SK-N-SH treated with all-trans-retinoic acid at 6 μM for 48 hours (cell line): Measurements from ENCODE around the gene NCK2.

Experiments used
- ATAC-seq: fragments of 200-7000 bp; cut with Tn5 transposase; 3 replicates; pipeline ENCODE4 v1.9.1; 2020; ENCODE audit warnings: mild to moderate bottlenecking, moderate library complexity
- BACH2 ChIP-seq: fragments of 250-450 bp; sonication (Bioruptor Pico); IDR thresholded peaks from 2 replicates; pipeline ENCODE4 v1.9.0; 2021; ENCODE audit warnings: mild to moderate bottlenecking, borderline replicate concordance
- CSRNP3 ChIP-seq: fragments of 250-450 bp; sonication (Bioruptor Pico); IDR thresholded peaks from 2 replicates; pipeline ENCODE4 v1.5.1; 2021; ENCODE audit warnings: mild to moderate bottlenecking, moderate library complexity
- GLIS3 ChIP-seq: fragments of 250-450 bp; sonication (Bioruptor Pico); IDR thresholded peaks from 2 replicates; pipeline ENCODE4 v1.5.0; 2020; ENCODE audit warnings: mild to moderate bottlenecking, moderate library complexity
- ISL1 ChIP-seq: fragments of 250-450 bp; sonication (Bioruptor Pico); IDR thresholded peaks from 2 replicates; pipeline ENCODE4 v2.1.2; 2022; ENCODE audit warnings: mild to moderate bottlenecking, moderate library complexity
- OSR1 ChIP-seq: fragments of 250-450 bp; sonication (Bioruptor Pico); IDR thresholded peaks from 2 replicates; pipeline ENCODE4 v1.8.0; 2022; ENCODE audit warnings: moderate library complexity, mild to moderate bottlenecking, inconsistent platforms
- PATZ1 ChIP-seq: fragments of 250-450 bp; sonication (Bioruptor Pico); IDR thresholded peaks from 2 replicates; pipeline ENCODE4 v1.8.0; 2020; ENCODE audit warnings: mild to moderate bottlenecking, moderate library complexity, borderline replicate concordance
- POU6F1 ChIP-seq: fragments of 250-450 bp; sonication (Bioruptor Pico); IDR thresholded peaks from 2 replicates; pipeline ENCODE4 v1.8.0; 2021; ENCODE audit warnings: low read depth, mild to moderate bottlenecking, moderate library complexity, borderline replicate concordance
- PPARA ChIP-seq: fragments of 250-450 bp; sonication (Bioruptor Pico); IDR thresholded peaks from 2 replicates; pipeline ENCODE4 v1.5.0; 2020; ENCODE audit warnings: mild to moderate bottlenecking, borderline replicate concordance
- RARB ChIP-seq: fragments of 250-450 bp; sonication (Bioruptor Pico); IDR thresholded peaks from 2 replicates; pipeline ENCODE4 v1.8.0; 2021; ENCODE audit warnings: mild to moderate bottlenecking, moderate library complexity
- TCF4 ChIP-seq: fragments of 250-450 bp; sonication (Bioruptor Pico); IDR thresholded peaks from 2 replicates; pipeline ENCODE4 v1.8.0; 2021; ENCODE audit warnings: mild to moderate bottlenecking, moderate library complexity, borderline replicate concordance
- TSHZ2 ChIP-seq: fragments of 250-450 bp; sonication (Bioruptor Pico); IDR thresholded peaks from 2 replicates; pipeline ENCODE4 v1.5.0; 2020; ENCODE audit warnings: mild to moderate bottlenecking, moderate library complexity
- ZC3H10 ChIP-seq: fragments of 250-450 bp; sonication (Bioruptor Pico); IDR thresholded peaks from 2 replicates; pipeline ENCODE4 v1.5.1; 2021; ENCODE audit warnings: mild to moderate bottlenecking, moderate library complexity
- ZFP3 ChIP-seq: fragments of 250-450 bp; sonication (Bioruptor Pico); IDR thresholded peaks from 2 replicates; pipeline ENCODE4 v1.5.0; 2020; ENCODE audit warnings: mild to moderate bottlenecking, moderate library complexity
- ZFP30 ChIP-seq: fragments of 450-650 bp; formaldehyde crosslinking; IDR thresholded peaks from 2 replicates; pipeline ENCODE4 v1.5.0; 2022; ENCODE audit warnings: mild to moderate bottlenecking, moderate library complexity
- ZNF565 ChIP-seq: fragments of 450-650 bp; formaldehyde crosslinking; conservative IDR thresholded peaks from 2 replicates; pipeline ENCODE4 v1.5.0; 2020; ENCODE audit warnings: low read depth, mild to moderate bottlenecking, moderate library complexity
- ZNF70 ChIP-seq: fragments of 450-650 bp; formaldehyde crosslinking; IDR thresholded peaks from 2 replicates; pipeline ENCODE4 v1.5.0; 2020; ENCODE audit warnings: mild to moderate bottlenecking, moderate library complexity
- TF ChIP-seq, protein P1 (sequence below): fragments of 250-450 bp; sonication (Bioruptor Pico); IDR thresholded peaks from 2 replicates; pipeline ENCODE4 v1.5.1; 2020; ENCODE audit warnings: low read depth, mild to moderate bottlenecking, moderate library complexity

The NCK2 gene

DNA sequence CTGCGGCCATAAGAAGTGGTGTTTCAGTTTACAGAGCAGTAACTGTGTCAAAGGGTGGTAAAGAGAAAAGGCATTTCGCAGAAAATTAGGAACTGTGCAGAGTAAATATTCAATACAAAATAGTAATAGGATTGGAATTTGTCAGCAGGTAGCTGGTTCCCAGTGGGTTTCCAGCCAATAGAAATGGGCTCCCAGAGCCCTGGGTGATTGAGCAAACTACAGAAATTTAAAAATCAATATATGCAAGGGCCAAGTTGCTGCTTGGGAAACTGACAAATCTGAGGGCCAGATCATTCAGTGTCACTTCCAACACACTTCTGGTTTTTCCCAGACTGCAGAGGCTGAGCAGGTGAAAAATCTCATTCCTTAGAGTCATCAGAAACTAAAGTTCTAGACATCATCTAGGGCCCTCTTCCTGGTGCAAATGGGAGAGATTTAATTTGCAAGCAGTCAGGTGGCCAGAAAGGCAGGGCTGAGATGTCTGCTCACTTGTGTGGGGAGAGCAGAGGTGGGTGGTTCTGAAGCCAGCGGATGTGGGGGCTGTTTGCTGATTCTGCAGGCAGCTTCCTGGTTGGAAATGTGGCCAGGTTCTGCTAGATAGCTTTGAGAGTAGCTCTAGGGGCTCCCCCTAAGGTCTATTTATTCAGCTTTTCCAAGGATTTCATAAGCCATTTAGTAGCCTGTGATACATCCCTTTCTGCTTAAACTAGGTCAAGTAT is 182.4 kb downstream of the NCK2 start:
- ATAC-seq, result no peak
- TF ChIP-seq ZNF565 (CRISPR knock-in tag), result no peak
- TF ChIP-seq ZFP3 (CRISPR knock-in tag), result no peak
- TF ChIP-seq TSHZ2 (CRISPR knock-in tag), result no peak
- no peak for TF ChIP-seq GLIS3 (CRISPR knock-in tag)
- TF ChIP-seq ZNF70 (CRISPR knock-in tag), result no peak
- TF ChIP-seq ZC3H10 (CRISPR knock-in tag), result no peak
- TF ChIP-seq RARB, result no peak
- no peak for TF ChIP-seq TCF4 (CRISPR knock-in tag)
- TF ChIP-seq ISL1, result no peak
- no peak for TF ChIP-seq ZFP30 (CRISPR knock-in tag)
- TF ChIP-seq PATZ1 (CRISPR knock-in tag), result no peak
- TF ChIP-seq, protein P1, sequence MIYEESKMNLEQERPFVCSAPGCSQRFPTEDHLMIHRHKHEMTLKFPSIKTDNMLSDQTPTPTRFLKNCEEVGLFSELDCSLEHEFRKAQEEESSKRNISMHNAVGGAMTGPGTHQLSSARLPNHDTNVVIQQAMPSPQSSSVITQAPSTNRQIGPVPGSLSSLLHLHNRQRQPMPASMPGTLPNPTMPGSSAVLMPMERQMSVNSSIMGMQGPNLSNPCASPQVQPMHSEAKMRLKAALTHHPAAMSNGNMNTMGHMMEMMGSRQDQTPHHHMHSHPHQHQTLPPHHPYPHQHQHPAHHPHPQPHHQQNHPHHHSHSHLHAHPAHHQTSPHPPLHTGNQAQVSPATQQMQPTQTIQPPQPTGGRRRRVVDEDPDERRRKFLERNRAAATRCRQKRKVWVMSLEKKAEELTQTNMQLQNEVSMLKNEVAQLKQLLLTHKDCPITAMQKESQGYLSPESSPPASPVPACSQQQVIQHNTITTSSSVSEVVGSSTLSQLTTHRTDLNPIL (CRISPR knock-in tag), result no peak
- TF ChIP-seq PPARA, result no peak
- no peak for TF ChIP-seq CSRNP3 (CRISPR knock-in tag)
- TF ChIP-seq POU6F1 (CRISPR knock-in tag), result no peak
- TF ChIP-seq BACH2 (CRISPR knock-in tag), result no peak
- TF ChIP-seq OSR1 (CRISPR knock-in tag), result no peak

GRCh38 chr2:105928086-105928485 is 183.4 kb downstream of the NCK2 start:
- ATAC-seq, result no peak
- no peak for TF ChIP-seq TSHZ2 (CRISPR knock-in tag)
- TF ChIP-seq TCF4 (CRISPR knock-in tag), result no peak
- no peak for TF ChIP-seq ZNF70 (CRISPR knock-in tag)
- no peak for TF ChIP-seq PATZ1 (CRISPR knock-in tag)
- no peak for TF ChIP-seq ZC3H10 (CRISPR knock-in tag)
